Esophagus muscularis mucosa (tissue), 4 donors: ENCODE data around the gene CARMIL3.
"Not testable (repeated sequence)": the region's sequence is repeated elsewhere in the genome, so short reads cannot be mapped to it uniquely, and the experiment has no call there.

ENCODE experiments used
- EP300 ChIP-seq: sonication (generic); formaldehyde crosslinking; IDR thresholded peaks from one replicate; pipeline ENCODE4 v1.6.1; 2017; ENCODE audit warnings: antibody characterized with exemption
- POLR2A ChIP-seq: fragments of 450-650 bp; IDR thresholded peaks from one replicate; pipeline ENCODE4 v1.6.1; 2017; ENCODE audit warnings: antibody characterized with exemption, moderate library complexity, mild to moderate bottlenecking, low read depth
- POLR2AphosphoS5 ChIP-seq, 2 donors: sonication (generic); formaldehyde crosslinking; IDR thresholded peaks; one replicate each; pipeline ENCODE4 v1.6.1; 2017; ENCODE audit warnings: antibody characterized with exemption in 2 of 2
- TF ChIP-seq, protein P1 (sequence below), 3 experiments: fragments of 200-600 bp in 2 of 3; fragments of 450-650 bp in 1 of 3; sonication (generic) in 2 of 3; IDR thresholded peaks; one replicate each; pipeline ENCODE4 v1.5.1; 2017 to 2019; ENCODE audit warnings: antibody characterized with exemption in 3 of 3, mild to moderate bottlenecking in 2 of 3, moderate library complexity in 1 of 3

DNA sequence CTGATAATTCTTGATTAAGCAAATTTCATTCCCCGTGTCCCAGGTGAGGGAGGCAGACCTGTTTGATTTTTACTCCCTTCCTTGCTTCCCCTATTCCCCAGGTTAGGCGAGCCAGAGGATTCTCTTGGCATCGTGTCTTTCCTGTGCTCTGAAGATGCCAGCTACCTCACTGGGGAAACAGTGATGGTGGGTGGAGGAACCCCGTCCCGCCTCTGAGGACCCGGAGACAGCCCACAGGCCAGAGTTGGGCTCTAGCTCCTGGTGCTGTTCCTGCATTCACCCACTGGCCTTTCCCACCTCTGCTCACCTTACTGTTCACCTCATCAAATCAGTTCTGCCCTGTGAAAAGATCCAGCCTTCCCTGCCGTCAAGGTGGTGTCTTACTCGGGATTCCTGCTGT, 1.1 kb upstream of the CARMIL3 start:
- TF ChIP-seq, protein P1, sequence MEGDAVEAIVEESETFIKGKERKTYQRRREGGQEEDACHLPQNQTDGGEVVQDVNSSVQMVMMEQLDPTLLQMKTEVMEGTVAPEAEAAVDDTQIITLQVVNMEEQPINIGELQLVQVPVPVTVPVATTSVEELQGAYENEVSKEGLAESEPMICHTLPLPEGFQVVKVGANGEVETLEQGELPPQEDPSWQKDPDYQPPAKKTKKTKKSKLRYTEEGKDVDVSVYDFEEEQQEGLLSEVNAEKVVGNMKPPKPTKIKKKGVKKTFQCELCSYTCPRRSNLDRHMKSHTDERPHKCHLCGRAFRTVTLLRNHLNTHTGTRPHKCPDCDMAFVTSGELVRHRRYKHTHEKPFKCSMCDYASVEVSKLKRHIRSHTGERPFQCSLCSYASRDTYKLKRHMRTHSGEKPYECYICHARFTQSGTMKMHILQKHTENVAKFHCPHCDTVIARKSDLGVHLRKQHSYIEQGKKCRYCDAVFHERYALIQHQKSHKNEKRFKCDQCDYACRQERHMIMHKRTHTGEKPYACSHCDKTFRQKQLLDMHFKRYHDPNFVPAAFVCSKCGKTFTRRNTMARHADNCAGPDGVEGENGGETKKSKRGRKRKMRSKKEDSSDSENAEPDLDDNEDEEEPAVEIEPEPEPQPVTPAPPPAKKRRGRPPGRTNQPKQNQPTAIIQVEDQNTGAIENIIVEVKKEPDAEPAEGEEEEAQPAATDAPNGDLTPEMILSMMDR (IDR thresholded peaks at IDR 0.05) = not testable (repeated sequence)
- TF ChIP-seq POLR2A; POLR2AphosphoS5 (IDR thresholded peaks at IDR 0.05); EP300: not testable (repeated sequence)
